Brain microvascular endothelial cell (primary cell): Measurements from ENCODE around the gene RBMX.
A peak's percentile ranks its signal among the peaks of the same experiment; 100 is the strongest.
"Not testable (repeated sequence)": the region's sequence is repeated elsewhere in the genome, so short reads cannot be mapped to it uniquely, and the experiment has no call there.

Experiments used
- DNase-seq: peaks from one replicate; pipeline ENCODE4 v3.0.0-alpha.2; 2020
- H3K27ac ChIP-seq: fragments of 250-450 bp; sonication (Bioruptor Pico); 2 replicates; pipeline ENCODE4 v1.5.1; 2020; ENCODE audit warnings: mild to moderate bottlenecking, moderate library complexity
- H3K27me3 ChIP-seq: fragments of 250-450 bp; sonication (Bioruptor Pico); replicated peaks from 2 replicates; pipeline ENCODE4 v1.5.1; 2020; ENCODE audit warnings: mild to moderate bottlenecking
- H3K36me3 ChIP-seq: fragments of 250-450 bp; sonication (Bioruptor Pico); replicated peaks from 2 replicates; pipeline ENCODE4 v1.5.1; 2020; ENCODE audit warnings: mild to moderate bottlenecking
- H3K4me3 ChIP-seq: 2 replicates; pipeline ENCODE4 v1.5.1; 2011; ENCODE audit warnings: low read depth, mild to moderate bottlenecking, control low read depth, low read length, moderate library complexity
- in situ Hi-C: cut with HindIII; loops from 2 replicates; pipeline ENCODE4 v1.10.0; 2017; ENCODE audit warnings: low sequenced_read_pairs, low pct_ligation_motif_present
- TF ChIP-seq, protein P1 (sequence below): IDR thresholded peaks from 2 replicates; pipeline ENCODE4 v1.5.1; 2011; ENCODE audit warnings: low read depth, mild to moderate bottlenecking, moderate library complexity, low read length, control low read depth, inconsistent platforms; ENCODE audit errors: missing control alignments

Gene RBMX

GRCh38 chrX:136880452-136881013 lies at the start of gene RBMX:
Gene RBMX (minus strand): TSS chrX:136880725. CDS start chrX:136879427, 1,298 bp downstream.
- Histone ChIP-seq H3K27ac (peak within 1 kb of the TSS; percentile 93), H3K36me3 (peaks cover 18% of the 10 kb centered on the region), H3K27me3 (no peaks in the 10 kb centered on the region), H3K4me3 (peak within 1 kb of the TSS; percentile 89)
- in situ Hi-C loops, result no loop called here
- TF ChIP-seq, protein P1, sequence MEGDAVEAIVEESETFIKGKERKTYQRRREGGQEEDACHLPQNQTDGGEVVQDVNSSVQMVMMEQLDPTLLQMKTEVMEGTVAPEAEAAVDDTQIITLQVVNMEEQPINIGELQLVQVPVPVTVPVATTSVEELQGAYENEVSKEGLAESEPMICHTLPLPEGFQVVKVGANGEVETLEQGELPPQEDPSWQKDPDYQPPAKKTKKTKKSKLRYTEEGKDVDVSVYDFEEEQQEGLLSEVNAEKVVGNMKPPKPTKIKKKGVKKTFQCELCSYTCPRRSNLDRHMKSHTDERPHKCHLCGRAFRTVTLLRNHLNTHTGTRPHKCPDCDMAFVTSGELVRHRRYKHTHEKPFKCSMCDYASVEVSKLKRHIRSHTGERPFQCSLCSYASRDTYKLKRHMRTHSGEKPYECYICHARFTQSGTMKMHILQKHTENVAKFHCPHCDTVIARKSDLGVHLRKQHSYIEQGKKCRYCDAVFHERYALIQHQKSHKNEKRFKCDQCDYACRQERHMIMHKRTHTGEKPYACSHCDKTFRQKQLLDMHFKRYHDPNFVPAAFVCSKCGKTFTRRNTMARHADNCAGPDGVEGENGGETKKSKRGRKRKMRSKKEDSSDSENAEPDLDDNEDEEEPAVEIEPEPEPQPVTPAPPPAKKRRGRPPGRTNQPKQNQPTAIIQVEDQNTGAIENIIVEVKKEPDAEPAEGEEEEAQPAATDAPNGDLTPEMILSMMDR, result no peak
- peak; percentile 93 for DNase-seq

DNA sequence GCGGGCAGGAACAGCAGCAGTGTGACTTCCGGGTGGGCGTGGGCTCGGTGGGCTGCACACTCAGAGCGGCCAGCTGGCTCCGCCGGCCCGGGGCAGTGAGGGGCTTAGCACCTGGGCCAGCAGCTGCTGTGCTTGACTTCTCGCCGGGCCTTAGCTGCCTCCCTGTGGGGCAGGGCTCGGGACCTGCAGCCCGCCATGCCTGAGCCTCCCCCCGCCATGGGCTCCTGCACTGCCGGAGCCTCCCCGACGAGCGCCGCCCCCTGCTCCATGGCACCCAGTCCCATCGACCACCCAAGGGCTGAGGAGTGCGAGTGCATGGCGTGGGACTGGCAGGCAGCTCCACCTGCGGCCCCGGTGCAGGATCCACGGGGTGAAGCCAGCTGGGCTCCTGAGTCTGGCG lies 40.9 kb upstream of the RBMX start:
- DNase-seq, H3K27me3 ChIP-seq, in situ Hi-C loops, H3K36me3 ChIP-seq, H3K27ac ChIP-seq, H3K4me3 ChIP-seq: not testable (repeated sequence)

DNA sequence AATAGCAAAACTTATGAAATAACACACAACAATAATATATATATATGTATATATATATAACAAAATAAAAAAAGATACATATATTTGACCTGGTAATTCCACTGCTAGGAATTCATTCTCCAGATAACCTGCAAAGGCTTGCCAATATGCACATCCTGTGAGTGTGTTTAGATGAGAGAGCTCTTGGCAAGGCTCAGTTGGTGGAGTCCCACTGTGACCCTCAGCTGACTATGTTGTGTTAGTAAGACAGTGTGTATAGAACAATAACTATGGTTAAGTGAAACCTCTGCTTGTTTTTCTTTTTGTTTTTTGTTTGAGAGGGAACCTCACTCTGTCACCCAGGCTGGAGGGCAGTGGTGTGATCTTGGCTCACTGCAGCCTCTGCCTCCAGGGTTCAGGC lies 39.5 kb upstream of the RBMX start:
- Histone ChIP-seq H3K27ac (no peak overlapping the region), H3K4me3 (no peak overlapping the region), H3K27me3 (no peaks in the 10 kb centered on the region), H3K36me3 (no peaks in the 10 kb centered on the region)
- DNase-seq, result no peak
- TF ChIP-seq, protein P1, result no peak
- in situ Hi-C loops, result no loop called here

DNA sequence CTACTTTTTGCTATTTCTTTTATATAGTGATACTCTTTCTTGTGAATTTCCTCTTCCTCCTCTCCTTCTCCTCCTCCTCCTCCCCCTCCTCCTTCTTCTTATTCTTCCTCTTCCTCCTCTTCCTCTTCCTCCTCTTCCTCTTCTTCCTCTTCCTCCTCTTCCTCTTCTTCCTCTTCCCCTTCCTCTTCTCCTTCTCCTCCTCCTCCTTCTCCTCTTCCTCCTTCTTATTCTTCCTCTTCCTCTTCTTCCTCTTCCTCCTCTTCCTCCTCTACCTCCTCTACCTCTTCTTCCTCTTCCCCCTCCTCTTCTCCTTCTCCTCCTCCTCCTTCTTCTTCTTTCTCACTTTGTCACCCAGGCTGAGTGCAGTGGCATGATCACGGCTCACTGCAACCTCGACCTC lies 36.3 kb upstream of the RBMX start:
- Histone ChIP-seq H3K27me3 (no peaks in the 10 kb centered on the region), H3K36me3 (no peaks in the 10 kb centered on the region), H3K4me3 (no peak overlapping the region), H3K27ac (no peak overlapping the region)
- in situ Hi-C loops, result no loop called here
- TF ChIP-seq, protein P1, result no peak
- no peak for DNase-seq

DNA sequence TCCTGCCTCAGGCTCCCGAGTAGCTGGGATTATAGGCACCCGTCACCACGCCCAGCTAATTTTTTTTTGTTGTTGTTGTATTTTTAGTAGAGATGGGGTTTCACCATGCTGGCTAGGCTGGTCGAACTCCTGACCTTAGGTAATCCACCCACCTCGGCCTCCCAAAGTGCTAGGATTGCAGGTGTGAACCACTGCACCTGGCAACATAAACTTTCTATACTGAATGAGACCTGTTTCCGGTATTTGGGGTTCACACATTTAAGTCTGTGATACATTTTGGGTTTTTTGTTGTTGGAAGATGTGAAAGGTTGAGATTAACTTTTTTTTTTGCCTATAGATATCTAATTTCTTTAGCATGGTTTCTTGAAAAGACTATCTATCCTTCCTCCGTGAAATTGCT lies 31.1 kb upstream of the RBMX start:
- H3K27me3 ChIP-seq, H3K27ac ChIP-seq, H3K36me3 ChIP-seq, in situ Hi-C loops, H3K4me3 ChIP-seq, DNase-seq: not testable (repeated sequence)

DNA sequence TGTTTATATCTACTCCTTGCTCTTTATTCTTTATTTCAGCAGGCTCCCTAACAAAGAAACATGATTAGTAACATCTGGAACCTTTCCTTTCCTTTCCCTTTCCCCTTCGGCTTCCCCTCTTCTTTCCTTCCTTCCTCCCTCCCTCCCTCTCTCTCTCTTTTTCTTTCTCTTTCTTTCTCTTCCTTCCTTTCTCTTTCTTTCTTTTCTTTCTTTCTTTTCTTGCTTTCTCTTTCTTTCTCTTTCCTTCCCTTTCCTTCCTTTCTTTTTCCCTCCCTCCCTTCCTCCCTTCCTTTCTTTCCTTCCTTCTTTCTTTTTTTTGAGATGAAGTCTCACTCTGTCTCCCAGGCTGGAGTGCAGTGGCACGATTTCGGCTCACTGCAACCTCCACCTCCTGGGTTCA lies 30.7 kb upstream of the RBMX start:
- Histone ChIP-seq H3K27me3 (no peaks in the 10 kb centered on the region), H3K27ac (no peak overlapping the region), H3K36me3 (no peaks in the 10 kb centered on the region), H3K4me3 (no peak overlapping the region)
- DNase-seq, result no peak
- TF ChIP-seq, protein P1, result no peak
- in situ Hi-C loops, result no loop called here

DNA sequence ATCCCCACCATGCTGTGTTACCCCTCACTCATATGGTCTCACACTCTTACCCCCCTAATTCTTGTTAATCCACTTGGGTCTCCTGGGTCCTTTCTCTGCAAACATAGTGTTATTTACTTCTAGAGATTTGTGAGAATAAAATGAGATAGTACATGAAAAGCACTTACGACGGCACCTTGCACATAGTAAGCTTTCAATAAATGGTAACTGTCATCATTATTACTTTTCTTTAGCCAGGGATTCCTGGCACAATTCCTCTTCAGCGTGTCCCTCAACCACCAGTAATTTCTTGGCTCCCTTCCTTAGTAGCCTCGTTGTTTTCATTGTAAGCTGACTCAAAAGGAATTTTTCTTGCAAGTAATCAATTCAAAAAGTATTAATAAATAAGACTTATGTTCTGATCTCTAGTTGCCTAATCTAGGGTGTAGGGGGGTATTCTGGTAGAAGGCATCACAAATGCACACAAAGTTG lies 30.1 kb upstream of the RBMX start:
- no peak for DNase-seq
- TF ChIP-seq, protein P1, result no peak
- Histone ChIP-seq H3K27me3 (no peaks in the 10 kb centered on the region), H3K27ac (no peak overlapping the region), H3K4me3 (peak overlapping the region; percentile 64), H3K36me3 (no peaks in the 10 kb centered on the region)
- in situ Hi-C loops, result no loop called here
